Activated T-cell treated with anti-CD3 and anti-CD28 coated beads, Interleukin-2, amount 50 U/mL, for 1 hour (primary cell): ENCODE measurements around the gene TMC6.
"Not testable (repeated sequence)": the region's sequence is repeated elsewhere in the genome, so short reads cannot be mapped to it uniquely, and the experiment has no call there.

Experiments
- DNase-seq: peaks from one replicate; pipeline ENCODE4 v3.0.0-alpha.2; 2020

The TMC6 gene

GRCh38 chr17:78128551-78129350 lies at the start of gene TMC6:
Gene TMC6, minus strand, starts transcription at chr17:78128755. Its CDS starts 1,923 bp downstream, at chr17:78126832.
- peak; percentile 75 for DNase-seq

GRCh38 chr17:78176548-78177025 lies 48.0 kb upstream of the TMC6 start:
- peak; percentile 83 for DNase-seq

GRCh38 chr17:78175643-78175981 lies 47.1 kb upstream of the TMC6 start:
- no peak for DNase-seq

GRCh38 chr17:78174870-78175642 lies 46.5 kb upstream of the TMC6 start:
- no peak for DNase-seq

- DNase-seq: no peak
These were observed 45.9 kb upstream of the TMC6 start for GRCh38 chr17:78174346-78174869.

GRCh38 chr17:78173097-78173715 lies 44.7 kb upstream of the TMC6 start:
- DNase-seq: peak; percentile 32

- no peak for DNase-seq
These were observed 43.9 kb upstream of the TMC6 start for GRCh38 chr17:78172249-78173051.

GRCh38 chr17:78171591-78172248 lies 43.2 kb upstream of the TMC6 start:
- DNase-seq: not testable (repeated sequence)

- no peak for DNase-seq
These were observed 42.4 kb upstream of the TMC6 start for GRCh38 chr17:78170692-78171590.

- DNase-seq: peak; percentile 61
These were observed 40.6 kb upstream of the TMC6 start for GRCh38 chr17:78168903-78169793.

GRCh38 chr17:78168242-78168902 lies 39.8 kb upstream of the TMC6 start, which contains the start of gene SYNGR2:
Gene SYNGR2, plus strand, starts transcription at chr17:78168581. Its CDS starts 36 bp downstream, at chr17:78168617.
- DNase-seq: peak; percentile 90

GRCh38 chr17:78166416-78166815 lies 37.9 kb upstream of the TMC6 start:
- DNase-seq: no peak

- DNase-seq: no peak
These were observed 36.4 kb upstream of the TMC6 start for GRCh38 chr17:78164748-78165607.

GRCh38 chr17:78163881-78164747 lies 35.6 kb upstream of the TMC6 start:
- DNase-seq: no peak

- DNase-seq: no peak
These were observed 31.1 kb upstream of the TMC6 start for GRCh38 chr17:78159575-78160158.
